Superior temporal gyrus (tissue), 1 donor: Measurements from ENCODE around the gene BRD8.
"Not testable (repeated sequence)": the region's sequence is repeated elsewhere in the genome, so short reads cannot be mapped to it uniquely, and the experiment has no call there.

Experiments
- DNase-seq: peaks from one replicate; pipeline ENCODE4 v3.0.0-alpha.2; 2016; ENCODE audit errors: extremely low spot score

BRD8 gene, protein sequence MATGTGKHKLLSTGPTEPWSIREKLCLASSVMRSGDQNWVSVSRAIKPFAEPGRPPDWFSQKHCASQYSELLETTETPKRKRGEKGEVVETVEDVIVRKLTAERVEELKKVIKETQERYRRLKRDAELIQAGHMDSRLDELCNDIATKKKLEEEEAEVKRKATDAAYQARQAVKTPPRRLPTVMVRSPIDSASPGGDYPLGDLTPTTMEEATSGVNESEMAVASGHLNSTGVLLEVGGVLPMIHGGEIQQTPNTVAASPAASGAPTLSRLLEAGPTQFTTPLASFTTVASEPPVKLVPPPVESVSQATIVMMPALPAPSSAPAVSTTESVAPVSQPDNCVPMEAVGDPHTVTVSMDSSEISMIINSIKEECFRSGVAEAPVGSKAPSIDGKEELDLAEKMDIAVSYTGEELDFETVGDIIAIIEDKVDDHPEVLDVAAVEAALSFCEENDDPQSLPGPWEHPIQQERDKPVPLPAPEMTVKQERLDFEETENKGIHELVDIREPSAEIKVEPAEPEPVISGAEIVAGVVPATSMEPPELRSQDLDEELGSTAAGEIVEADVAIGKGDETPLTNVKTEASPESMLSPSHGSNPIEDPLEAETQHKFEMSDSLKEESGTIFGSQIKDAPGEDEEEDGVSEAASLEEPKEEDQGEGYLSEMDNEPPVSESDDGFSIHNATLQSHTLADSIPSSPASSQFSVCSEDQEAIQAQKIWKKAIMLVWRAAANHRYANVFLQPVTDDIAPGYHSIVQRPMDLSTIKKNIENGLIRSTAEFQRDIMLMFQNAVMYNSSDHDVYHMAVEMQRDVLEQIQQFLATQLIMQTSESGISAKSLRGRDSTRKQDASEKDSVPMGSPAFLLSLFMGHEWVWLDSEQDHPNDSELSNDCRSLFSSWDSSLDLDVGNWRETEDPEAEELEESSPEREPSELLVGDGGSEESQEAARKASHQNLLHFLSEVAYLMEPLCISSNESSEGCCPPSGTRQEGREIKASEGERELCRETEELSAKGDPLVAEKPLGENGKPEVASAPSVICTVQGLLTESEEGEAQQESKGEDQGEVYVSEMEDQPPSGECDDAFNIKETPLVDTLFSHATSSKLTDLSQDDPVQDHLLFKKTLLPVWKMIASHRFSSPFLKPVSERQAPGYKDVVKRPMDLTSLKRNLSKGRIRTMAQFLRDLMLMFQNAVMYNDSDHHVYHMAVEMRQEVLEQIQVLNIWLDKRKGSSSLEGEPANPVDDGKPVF

DNA sequence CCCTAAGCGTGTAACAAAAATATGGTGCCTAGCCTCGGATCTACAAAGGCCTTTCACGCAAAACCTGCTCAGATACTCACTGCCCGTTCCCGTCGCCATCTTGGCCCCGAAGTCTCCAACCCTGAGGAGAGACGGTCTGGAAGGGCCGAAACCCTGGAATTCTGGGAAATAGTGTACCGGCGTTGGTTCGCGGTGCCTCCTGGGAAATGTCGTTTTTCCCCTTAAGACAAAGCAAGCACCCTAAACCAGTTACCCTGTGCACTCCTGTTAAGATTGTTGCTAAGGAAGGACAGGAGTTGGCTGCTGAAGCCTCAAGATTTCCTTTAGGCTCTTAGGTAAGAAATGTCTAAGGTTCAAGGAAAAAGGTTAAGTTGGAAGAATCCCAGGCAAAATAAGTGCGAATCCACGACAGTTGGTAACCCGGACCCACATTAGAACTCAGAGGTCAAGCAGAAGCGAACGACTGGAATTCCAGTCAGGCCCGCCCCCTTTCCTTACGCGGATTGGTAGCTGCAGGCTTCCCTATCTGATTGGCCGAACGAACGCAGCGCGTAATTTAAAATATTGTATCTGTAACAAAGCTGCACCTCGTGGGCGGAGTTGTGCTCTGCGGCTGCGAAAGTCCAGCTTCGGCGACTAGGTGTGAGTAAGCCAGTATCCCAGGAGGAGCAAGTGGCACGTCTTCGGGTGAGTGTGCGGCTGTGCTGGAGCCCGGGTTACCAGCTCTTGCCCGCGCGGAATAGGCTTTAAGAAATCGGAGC is at the start of gene BRD8, which contains the start of gene KIF20A:
Gene BRD8, minus strand, starts transcription at position 115 of the 761 bp plus-strand sequence. Its CDS starts 16 bp downstream, at position 99.
Gene KIF20A, plus strand, starts transcription at position 597 of the 761 bp plus-strand sequence. CDS start 569 bp downstream, outside the sequence.
- peak; percentile 99 for DNase-seq

DNA sequence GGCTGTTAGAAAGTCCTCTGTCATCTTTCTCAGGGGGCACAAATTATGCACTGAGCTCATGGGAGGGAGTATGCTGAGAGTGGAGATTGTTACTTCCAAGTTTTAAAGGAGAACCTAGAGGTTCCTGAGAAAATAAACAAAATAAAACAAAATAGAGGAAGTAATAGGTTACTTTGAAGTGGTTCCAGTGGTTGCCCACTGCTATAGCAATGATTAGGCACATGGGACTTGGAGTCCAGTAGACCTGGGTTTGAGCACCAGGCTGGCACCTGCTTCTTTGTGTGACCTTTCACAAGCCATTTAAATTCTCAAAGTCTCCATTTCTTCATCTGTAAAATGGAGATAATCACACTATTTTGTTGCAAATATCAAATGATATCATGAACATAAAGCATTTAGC is 48.5 kb upstream of the BRD8 start:
- no peak for DNase-seq

DNA sequence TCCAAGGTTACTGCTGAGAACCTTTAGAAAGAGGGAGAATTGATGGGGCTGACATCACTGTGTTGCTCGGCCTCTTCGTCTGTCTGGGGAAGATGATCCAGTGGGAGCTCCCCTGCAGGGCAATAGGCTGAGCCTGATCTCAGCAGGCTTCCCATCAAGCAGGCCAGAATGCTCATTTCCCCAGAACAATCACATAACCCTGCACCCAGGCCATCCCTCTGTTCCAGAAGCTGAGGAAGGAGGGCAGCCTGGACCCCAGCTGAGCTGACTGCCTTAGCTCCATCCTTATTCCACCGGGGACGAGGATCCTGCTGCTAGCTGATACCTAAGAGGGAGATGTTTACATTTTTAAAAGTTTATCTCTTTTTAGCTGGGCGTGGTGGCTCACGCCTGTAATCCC is 46.3 kb upstream of the BRD8 start:
- DNase-seq, result no peak

DNA sequence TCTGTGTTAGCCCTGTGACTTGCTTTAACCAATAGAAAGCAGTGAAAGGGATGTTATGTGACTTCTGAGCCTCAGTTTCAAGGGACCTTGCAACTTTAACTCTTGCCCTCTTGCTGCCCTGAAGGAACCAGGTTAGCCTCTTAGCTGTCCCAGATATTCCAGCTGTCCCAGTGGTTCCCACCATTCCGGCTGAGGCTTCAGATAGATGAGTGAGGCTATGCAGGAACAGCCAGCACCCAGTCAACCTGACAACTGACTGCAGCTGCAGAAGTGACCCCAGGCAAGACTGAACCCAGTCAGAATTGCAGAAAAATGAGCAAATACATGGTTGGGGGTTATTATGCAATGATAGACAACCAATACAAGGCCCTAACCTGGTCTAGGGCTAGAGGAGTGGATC is 45.1 kb upstream of the BRD8 start:
- DNase-seq, result no peak

DNA sequence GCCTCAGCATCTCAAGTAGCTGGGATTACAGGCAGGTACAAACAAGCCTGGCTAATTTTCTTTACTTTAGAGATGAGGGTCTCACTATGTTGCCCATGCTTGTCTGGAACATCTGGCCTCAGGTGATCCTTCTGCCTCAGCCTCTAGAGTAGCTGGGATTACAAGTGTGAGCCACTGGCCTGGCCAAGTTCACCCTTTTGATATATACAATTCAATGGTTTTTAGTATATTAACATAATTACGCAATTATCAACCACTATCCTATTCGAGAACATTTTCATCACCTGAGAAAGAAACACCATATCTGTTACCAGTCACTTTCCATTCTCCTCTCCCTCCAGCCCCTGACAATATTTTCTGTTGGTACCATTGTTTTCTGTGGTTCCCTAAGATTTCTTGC is 38.4 kb upstream of the BRD8 start:
- DNase-seq, result no peak

DNA sequence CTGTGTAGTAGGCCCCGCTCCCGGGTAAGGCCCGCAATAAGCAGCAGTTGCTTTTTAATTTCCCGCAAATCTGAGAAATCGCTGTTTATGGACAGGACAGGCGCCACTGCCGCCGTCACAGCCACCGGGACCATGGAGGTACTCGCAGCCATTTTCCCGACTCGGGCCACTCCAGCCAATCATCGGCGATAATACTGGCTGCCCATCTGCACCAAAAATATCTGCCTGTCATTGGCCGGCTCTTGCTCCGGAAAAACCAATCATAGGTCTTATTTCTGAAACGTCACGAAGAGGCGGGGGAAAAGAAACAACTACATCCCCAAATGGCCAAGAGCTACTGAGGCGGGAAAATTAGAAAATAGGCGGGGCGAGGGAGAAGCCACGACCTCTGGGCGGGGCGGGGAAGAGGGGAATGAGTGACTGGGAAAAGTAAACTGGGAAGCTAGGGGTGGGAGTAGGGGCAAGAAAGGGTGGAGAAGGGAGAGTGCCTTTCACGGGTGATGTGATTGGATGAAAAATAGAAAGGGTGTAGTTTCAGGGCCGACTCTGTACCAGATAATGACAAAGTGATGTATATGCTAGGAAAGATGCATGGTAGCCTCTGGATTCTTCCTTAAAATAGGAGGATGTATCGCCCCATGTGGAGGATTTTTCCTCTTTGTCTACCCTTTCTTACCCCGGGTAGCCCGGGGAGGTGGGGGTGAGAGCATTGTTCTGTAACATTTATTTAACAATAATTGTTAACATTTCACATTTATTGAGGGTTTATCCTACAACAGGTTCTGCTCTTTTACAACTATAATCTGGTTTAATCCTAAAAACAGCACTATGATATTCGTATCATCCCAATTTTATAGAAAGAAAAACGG is 35.0 kb upstream of the BRD8 start, which contains the start of gene CDC23:
Gene CDC23, minus strand, starts transcription at position 163 of the 869 bp plus-strand sequence. Its CDS starts 11 bp downstream, at position 152.
- peak; percentile 99 for DNase-seq

DNA sequence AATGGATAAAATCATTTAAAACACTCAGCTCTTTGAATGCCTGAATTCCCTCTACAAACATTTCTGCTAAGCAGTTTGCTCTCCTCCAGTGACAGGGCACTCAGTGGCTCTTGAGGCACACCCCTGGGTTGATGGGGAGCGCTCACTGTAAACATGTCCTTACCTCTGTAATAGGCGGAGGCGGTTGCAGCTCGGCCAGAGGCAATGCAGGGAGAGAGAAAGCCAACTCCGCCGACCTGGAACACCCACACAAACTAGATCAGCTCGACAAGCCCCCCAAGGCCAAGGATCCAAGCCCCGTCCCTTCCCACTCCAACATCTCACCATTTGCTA is 34.4 kb upstream of the BRD8 start:
- no peak for DNase-seq

DNA sequence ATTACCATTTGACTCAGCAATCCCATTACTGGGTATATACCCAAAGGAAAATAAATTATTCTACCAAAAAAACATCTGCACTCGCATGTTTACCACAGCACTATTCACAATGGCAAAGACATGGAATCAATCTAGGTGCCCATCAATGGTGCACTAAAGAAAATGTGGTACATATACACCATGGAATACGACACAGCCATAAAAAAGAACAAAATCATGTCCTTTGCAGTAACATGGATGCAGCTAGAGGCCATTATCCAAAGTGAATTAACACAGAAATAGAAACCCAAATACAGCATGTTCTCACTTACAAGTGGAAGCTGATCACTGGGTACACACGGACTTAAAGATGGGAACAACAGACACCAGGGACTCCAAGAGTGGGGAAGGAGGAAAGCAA is 32.6 kb upstream of the BRD8 start:
- DNase-seq, result no peak

DNA sequence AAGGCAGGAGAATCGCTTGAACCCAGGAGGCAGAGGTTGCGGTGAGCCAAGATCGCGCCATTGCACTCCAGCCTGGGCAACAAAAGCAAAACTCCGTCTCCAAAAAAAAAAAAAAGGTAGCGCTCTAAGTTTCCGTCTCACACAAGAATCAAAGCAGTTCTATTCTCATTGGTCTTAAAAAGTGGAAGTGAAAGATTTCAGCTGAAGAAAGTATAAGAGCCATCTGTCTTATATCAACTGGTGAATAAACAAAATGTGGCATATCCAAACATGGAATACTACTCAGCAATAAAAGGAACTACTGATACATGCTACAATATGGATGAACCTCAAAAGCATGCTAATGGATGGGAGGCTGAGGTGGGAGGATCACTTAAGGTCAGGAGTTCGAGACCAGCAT is 15.4 kb upstream of the BRD8 start:
- DNase-seq, result not testable (repeated sequence)

DNA sequence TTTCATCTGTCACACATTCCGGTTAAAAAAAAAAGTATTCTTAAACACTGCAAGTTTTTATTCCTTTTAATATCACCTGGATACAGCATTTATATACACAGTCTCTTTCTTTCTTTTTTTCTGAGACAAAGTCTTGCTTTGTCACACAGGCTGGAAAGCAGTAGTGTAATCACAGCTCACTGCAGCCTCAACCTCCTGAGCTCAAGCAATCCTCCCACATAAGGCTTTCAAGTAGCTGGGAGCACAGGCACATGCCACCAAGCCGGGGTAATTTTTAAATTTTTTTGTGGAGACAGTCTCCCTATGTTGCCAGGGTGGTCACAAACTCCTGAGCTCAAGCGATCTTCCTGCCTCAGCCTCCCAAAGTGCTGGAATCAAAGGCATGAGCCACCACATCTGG is 14.4 kb upstream of the BRD8 start:
- DNase-seq, result no peak

DNA sequence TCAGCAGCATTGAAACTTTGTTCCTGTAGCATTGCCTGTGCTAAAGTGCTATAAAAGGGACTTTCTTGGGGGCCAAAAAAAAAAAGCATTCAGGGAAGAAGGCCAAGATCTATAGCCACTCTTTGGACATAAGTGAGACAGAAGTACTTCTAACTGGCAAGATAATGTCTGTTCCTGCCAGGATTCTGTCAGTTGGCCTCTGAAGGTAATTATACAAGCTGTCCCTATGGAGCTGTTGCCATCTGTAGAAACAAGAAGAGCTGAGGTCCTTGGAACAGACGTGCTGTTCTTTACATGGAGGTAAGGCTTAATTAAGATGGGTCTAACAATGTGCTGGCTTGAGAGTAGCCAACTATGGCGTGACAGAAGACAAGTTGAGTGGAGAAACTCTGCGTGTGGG is 10.2 kb upstream of the BRD8 start:
- no peak for DNase-seq

DNA sequence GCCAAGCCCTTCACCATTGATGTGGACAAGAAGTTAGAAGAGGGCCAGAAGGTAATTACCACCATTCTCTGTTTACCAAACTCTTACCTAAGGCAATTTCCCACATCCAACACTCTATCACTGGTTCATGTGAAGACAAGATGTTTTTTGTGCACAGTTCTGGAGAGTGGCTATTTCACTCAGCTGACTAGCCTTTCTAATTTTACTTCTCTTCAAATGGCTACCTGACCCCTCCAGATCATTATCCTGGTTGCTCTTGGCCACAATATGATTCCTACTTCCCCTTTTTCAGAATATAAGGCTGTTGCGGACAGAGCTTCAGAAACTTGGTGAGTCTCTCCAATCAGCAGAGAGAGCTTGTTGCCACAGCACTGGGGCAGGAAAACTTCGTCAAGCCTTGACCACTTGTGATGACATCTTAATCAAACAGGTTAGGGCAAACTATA is 7.6 kb upstream of the BRD8 start:
- no peak for DNase-seq

DNA sequence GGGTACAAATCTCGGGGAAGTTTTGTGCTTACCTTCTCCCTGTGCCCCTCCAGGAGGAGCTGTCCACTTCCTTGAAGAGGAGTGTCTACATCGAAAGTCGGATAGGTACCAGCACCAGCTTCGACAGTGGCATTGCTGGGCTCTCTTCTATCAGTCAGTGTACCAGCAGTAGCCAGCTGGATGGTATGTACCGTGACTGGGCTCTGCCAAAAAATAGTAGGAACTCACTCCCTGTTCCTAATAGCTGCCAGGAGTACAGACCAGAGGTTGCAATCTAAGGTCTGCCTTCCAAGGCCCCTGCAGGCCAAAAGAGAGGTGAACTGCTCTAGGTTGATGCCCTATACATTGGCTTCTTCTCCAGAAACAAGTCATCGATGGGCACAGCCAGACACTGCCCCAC is 4.4 kb upstream of the BRD8 start:
- DNase-seq, result no peak

DNA sequence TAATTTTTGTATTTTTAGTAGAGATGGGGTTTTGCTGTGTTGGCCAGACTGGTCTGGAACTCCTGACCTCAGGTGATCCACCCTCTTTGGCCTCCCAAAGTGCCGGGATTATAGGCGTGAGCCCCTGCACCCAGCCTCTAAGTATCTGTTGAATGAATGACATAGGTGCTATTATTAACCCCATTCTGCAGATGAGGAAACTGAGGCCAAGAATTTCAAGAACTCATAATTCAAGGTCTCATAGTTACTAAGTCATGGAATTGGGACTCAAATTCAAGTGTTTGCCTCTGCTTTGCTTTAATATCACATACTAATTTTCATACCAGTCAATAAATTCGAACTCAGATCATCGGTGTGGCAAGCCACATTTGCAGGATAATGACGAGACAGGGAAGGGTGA is 2.4 kb upstream of the BRD8 start:
- DNase-seq, result no peak

DNA sequence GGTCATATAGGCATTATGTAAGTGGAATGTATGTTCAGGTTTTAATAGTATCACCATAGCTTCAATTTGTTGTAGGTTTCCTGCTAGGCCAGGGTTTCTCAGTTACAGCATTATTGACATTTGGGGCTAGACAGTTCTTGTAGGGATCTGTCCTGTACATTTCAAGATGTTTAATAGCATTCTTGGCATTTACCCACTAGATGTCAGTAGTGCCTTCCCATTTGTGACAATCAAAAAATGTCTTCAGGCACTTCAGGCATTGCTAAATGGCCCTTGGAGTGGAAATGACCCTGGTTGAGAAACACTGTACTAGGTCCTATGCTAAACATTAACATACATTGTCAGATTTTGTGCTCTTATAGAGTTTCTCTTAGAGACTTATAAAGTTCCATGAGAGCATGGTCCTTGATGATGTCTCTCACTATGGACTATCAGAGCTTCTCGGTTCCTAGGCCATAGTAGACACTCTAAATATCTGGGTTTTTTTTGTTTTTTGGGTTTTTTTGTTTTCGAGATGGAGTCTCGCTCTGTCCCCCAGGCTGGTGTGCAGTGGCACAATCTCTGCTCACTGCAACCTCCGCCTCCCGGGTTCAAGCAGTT is 1.9 kb upstream of the BRD8 start:
- peak; percentile 48 for DNase-seq

DNA sequence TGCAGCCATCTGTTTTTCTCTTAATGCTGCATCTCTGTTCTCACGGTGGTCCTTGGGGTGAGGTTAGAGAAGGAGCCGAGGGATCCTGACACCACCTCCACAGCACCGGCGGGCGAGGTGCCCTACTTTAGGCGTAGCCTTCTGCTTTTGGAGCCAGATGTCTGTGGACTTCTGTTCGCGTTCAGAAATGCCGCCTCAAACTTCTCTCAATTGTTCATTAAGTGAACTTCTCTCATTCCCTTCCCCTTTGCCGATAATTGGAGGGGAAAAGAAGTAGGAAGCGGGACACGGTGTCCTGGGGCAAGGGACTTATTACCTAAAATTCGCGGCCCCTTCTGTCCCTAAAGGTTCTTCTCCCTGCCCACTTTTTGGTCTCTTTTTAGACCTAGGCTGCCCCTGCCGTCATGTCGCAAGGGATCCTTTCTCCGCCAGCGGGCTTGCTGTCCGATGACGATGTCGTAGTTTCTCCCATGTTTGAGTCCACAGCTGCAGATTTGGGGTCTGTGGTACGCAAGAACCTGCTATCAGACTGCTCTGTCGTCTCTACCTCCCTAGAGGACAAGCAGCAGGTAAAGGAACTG is 937 bp upstream of the BRD8 start:
- no peak for DNase-seq

DNA sequence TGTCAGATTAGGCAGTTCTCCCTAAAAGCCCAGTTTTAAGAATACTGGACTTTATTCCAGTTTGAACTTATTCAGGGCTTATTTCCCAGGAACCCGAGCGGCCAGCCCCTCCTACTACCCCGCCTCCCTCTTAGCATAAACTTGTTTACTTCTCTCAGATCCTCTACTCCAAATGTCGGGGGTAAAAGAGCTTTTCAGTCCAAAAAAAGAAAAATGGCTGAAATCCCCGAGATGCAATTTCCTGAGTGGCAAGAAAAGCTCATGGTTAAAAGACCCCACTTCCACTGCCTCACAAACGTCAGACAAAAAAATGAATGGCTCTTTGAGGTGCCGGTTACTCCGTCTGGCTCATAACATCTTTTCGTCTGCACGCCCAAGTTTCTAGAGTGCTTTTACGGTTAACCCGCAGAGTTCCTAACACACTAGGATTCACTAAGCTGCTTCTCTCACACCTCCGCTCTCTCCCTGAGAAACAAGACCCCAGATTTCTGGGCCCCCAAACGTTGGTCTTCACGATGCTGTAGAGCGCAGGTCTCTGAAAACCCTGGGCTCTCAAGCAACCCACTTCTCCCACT is 402 bp downstream of the BRD8 start:
- peak; percentile 73 for DNase-seq

DNA sequence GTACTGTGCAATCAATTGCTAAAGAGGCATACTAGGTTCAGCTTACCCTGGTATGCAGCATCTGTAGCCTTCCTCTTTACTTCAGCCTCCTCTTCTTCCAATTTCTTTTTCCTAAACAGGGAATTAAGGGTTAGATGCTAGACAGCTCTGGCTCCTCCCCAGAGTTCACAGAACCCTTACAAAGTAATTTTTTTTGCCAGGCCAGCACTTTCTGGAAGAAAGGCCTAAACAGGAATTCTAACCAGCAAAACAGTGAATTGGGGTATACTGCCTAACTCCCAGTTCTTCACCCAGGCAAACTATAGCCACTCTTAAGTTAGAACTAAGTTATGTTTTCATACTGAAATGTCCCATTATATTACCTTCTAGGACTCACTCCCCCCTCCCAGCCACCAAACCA is 8.1 kb downstream of the BRD8 start:
- no peak for DNase-seq

DNA sequence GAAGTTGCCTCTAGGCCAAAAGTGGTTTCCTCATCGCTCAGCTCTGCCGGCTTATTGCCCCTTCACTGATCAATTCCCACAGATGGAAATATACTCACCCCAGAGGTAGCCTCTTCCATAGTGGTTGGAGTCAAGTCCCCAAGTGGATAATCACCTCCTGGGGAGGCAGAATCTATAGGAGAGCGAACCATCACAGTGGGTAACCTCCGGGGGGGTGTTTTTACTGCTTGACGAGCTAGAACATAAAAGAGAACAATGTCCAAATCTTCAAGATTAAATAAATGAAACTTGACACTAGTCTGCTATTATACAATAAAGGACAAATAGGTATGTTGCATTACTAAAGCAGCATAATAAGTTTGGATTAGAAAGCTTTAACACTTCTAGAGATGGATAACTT is 9.3 kb downstream of the BRD8 start:
- no peak for DNase-seq
